Muscle of back (tissue), 11 donors: Measurements from ENCODE around the gene TNFAIP3. TPM values are rescaled to one million over a fixed set of nuclear protein-coding genes. Genes with fewer than 3 reads are reported as not detected.
A peak's percentile ranks its signal among the peaks of the same experiment; 100 is the strongest.

Source experiments
- DNase-seq, 3 donors: peaks; one replicate each; pipeline versions ENCODE4 v3.0.0 to v3.0.0-alpha.2; 2013
- polyA plus RNA-seq, 10 donors: library from polyadenylated mRNA; unstranded; fragments of 120-200 nt; gene quantifications; one replicate each; pipeline ENCODE4 v1.2.1, GENCODE V29; 2013; ENCODE audit not compliant: insufficient read length in 10 of 10

TNFAIP3 gene
- polyA plus RNA-seq, 10 donors: 8.8 to 26.9 (median 17.2) TPM

GRCh38 chr6:137863091-137863797 is 3.8 kb upstream of the TNFAIP3 start:
- no peak for DNase-seq

GRCh38 chr6:137864812-137865508 is 2.1 kb upstream of the TNFAIP3 start:
- no peak for DNase-seq

- no peak for DNase-seq
These were observed 702 bp upstream of the TNFAIP3 start for GRCh38 chr6:137866200-137866913.

GRCh38 chr6:137867685-137868509 is 838 bp downstream of the TNFAIP3 start:
- peak in 1 of 3 donors; percentile 81 for DNase-seq

- no peak for DNase-seq
These were observed 1.9 kb downstream of the TNFAIP3 start for GRCh38 chr6:137868721-137869548.

- no peak for DNase-seq
These were observed 2.7 kb downstream of the TNFAIP3 start for GRCh38 chr6:137869549-137870307.

- no peak for DNase-seq
These were observed 3.2 kb downstream of the TNFAIP3 start for GRCh38 chr6:137870308-137870644.

GRCh38 chr6:137870744-137871247 is 3.7 kb downstream of the TNFAIP3 start:
- no peak for DNase-seq

- no peak for DNase-seq
These were observed 4.2 kb downstream of the TNFAIP3 start for GRCh38 chr6:137871291-137871690.

- no peak for DNase-seq
These were observed 4.9 kb downstream of the TNFAIP3 start for GRCh38 chr6:137871831-137872454.

- no peak for DNase-seq
These were observed 5.6 kb downstream of the TNFAIP3 start for GRCh38 chr6:137872581-137873115.

GRCh38 chr6:137873273-137873762 is 6.3 kb downstream of the TNFAIP3 start:
- DNase-seq: peak in 1 of 3 donors; percentile 53

GRCh38 chr6:137874204-137875057 is 7.4 kb downstream of the TNFAIP3 start:
- no peak for DNase-seq

GRCh38 chr6:137875058-137875520 is 8.0 kb downstream of the TNFAIP3 start:
- no peak for DNase-seq

- no peak for DNase-seq
These were observed 8.5 kb downstream of the TNFAIP3 start for GRCh38 chr6:137875606-137876005.

- DNase-seq: no peak
These were observed 9.5 kb downstream of the TNFAIP3 start for GRCh38 chr6:137876547-137876946.

GRCh38 chr6:137877113-137877512 is 10.1 kb downstream of the TNFAIP3 start:
- no peak for DNase-seq

- DNase-seq: no peak
These were observed 10.5 kb downstream of the TNFAIP3 start for GRCh38 chr6:137877606-137878005.
